Embryonic facial prominence (tissue), 1 donor: ENCODE data around the gene PIK3CA.

Source experiments
- DNase-seq: peaks from one replicate; pipeline ENCODE4 v3.0.0-alpha.2; 2016; ENCODE audit errors: extremely low spot score

PIK3CA gene

GRCh38 chr3:179156775-179157174, 8.6 kb downstream of the PIK3CA start:
- no peak for DNase-seq

- no peak for DNase-seq
Measured at GRCh38 chr3:179158336-179159039, 10.3 kb downstream of the PIK3CA start.

GRCh38 chr3:179163503-179163902, 15.3 kb downstream of the PIK3CA start:
- DNase-seq = no peak

GRCh38 chr3:179164857-179165256, 16.7 kb downstream of the PIK3CA start:
- DNase-seq = no peak

GRCh38 chr3:179166561-179167201, 18.5 kb downstream of the PIK3CA start:
- no peak for DNase-seq

- DNase-seq = no peak
Measured at GRCh38 chr3:179168918-179169317, 20.8 kb downstream of the PIK3CA start.

GRCh38 chr3:179172546-179172945, 24.4 kb downstream of the PIK3CA start:
- DNase-seq = no peak

GRCh38 chr3:179174316-179174715, 26.2 kb downstream of the PIK3CA start:
- no peak for DNase-seq

GRCh38 chr3:179174898-179175297, 26.7 kb downstream of the PIK3CA start:
- DNase-seq = no peak

- no peak for DNase-seq
Measured at GRCh38 chr3:179175358-179175757, 27.2 kb downstream of the PIK3CA start.

- no peak for DNase-seq
Measured at GRCh38 chr3:179177611-179178010, 29.5 kb downstream of the PIK3CA start.

- no peak for DNase-seq
Measured at GRCh38 chr3:179179256-179179655, 31.1 kb downstream of the PIK3CA start.

GRCh38 chr3:179179979-179180759, 32.0 kb downstream of the PIK3CA start:
- no peak for DNase-seq

GRCh38 chr3:179181021-179181472, 32.9 kb downstream of the PIK3CA start:
- no peak for DNase-seq

GRCh38 chr3:179181993-179182551, 33.9 kb downstream of the PIK3CA start:
- DNase-seq = no peak

- no peak for DNase-seq
Measured at GRCh38 chr3:179182902-179183301, 34.7 kb downstream of the PIK3CA start.

- no peak for DNase-seq
Measured at GRCh38 chr3:179184826-179185225, 36.7 kb downstream of the PIK3CA start.

- DNase-seq = no peak
Measured at GRCh38 chr3:179186426-179186825, 38.3 kb downstream of the PIK3CA start.

- DNase-seq = no peak
Measured at GRCh38 chr3:179189759-179190158, 41.6 kb downstream of the PIK3CA start.

- no peak for DNase-seq
Measured at GRCh38 chr3:179190581-179190980, 42.4 kb downstream of the PIK3CA start.

GRCh38 chr3:179192542-179192941, 44.4 kb downstream of the PIK3CA start:
- no peak for DNase-seq

- no peak for DNase-seq
Measured at GRCh38 chr3:179194931-179195330, 46.8 kb downstream of the PIK3CA start.
